Smooth muscle cell (in vitro differentiated cells): Measurements from ENCODE around the gene ZNF362. TPM values are rescaled to one million over a fixed set of nuclear protein-coding genes. Genes with fewer than 3 reads are reported as not detected.

Experiments used
- DNase-seq: peaks from one replicate; lab custom pipeline; 2025; ENCODE audit not compliant: unreplicated experiment; lab: John Stamatoyannopoulos, UW
- H2AFZ ChIP-seq: fragments of 200-600 bp; sonication (generic); 2 replicates; pipeline ENCODE4 v1.6.0; 2016; ENCODE audit warnings: antibody characterized with exemption, low read depth, mild to moderate bottlenecking
- H3F3A ChIP-seq: fragments of 200-600 bp; sonication (generic); 2 replicates; pipeline ENCODE4 v1.6.0; 2017; ENCODE audit warnings: antibody characterized with exemption, low read depth
- H3K27ac ChIP-seq: fragments of 200-600 bp; sonication (generic); 2 replicates; pipeline ENCODE4 v1.5.1; 2016; ENCODE audit warnings: low read depth, mild to moderate bottlenecking
- H3K27me3 ChIP-seq: fragments of 200-600 bp; sonication (generic); 2 replicates; pipeline ENCODE4 v1.6.1; 2016; ENCODE audit warnings: low read depth, mild to moderate bottlenecking
- H3K36me3 ChIP-seq: fragments of 200-600 bp; sonication (generic); 2 replicates; pipeline ENCODE4 v1.5.1; 2016; ENCODE audit warnings: low read depth
- H3K4me1 ChIP-seq: fragments of 200-600 bp; sonication (generic); 2 replicates; pipeline ENCODE4 v1.5.1; 2016; ENCODE audit warnings: low read depth
- H3K4me2 ChIP-seq: fragments of 200-600 bp; sonication (generic); 2 replicates; pipeline ENCODE4 v1.6.0; 2016; ENCODE audit warnings: mild to moderate bottlenecking
- H3K4me3 ChIP-seq: fragments of 200-600 bp; sonication (generic); 2 replicates; pipeline ENCODE4 v1.5.1; 2016; ENCODE audit warnings: mild to moderate bottlenecking
- H3K79me2 ChIP-seq: fragments of 200-600 bp; sonication (generic); 2 replicates; pipeline ENCODE4 v1.6.0; 2016; ENCODE audit warnings: low read depth, mild to moderate bottlenecking
- H3K9ac ChIP-seq: fragments of 200-600 bp; sonication (generic); 2 replicates; pipeline ENCODE4 v1.6.0; 2016; ENCODE audit warnings: low read depth
- H3K9me3 ChIP-seq: fragments of 200-600 bp; sonication (generic); replicated peaks from 2 replicates; pipeline ENCODE4 v1.5.1; 2016; ENCODE audit warnings: low read depth
- H4K20me1 ChIP-seq: fragments of 200-600 bp; sonication (generic); 2 replicates; pipeline ENCODE4 v1.6.0; 2016; ENCODE audit warnings: low read depth
- CTCF ChIP-seq: fragments of 200-600 bp; sonication (generic); IDR thresholded peaks from 2 replicates; pipeline ENCODE4 v1.5.1; 2017; ENCODE audit warnings: borderline replicate concordance, mild to moderate bottlenecking, antibody characterized with exemption; ENCODE audit not compliant: insufficient read depth, poor library complexity, severe bottlenecking
- WGBS: methylation state at CpG from one replicate; pipeline ENCODE4 v1.1.7; 2016; ENCODE audit warnings: low lambda C conversion rate; 5-methylcytosine and 5-hydroxymethylcytosine counted together
- polyA plus RNA-seq: library from polyadenylated mRNA; unstranded; fragments of >200 nt; fragmentation: Nextera tagmentation; extraction: Ambion mirVana; gene quantifications from 2 replicates; pipeline ENCODE4 v1.2.1, GENCODE V29; 2016
- total RNA-seq: library from RNA; depleted of rRNA; stranded (reverse); fragments of >200 nt; gene quantifications from 2 replicates; pipeline ENCODE4 v1.2.3, GENCODE V29; 2014

Gene ZNF362
- total and polyA plus RNA-seq, 2 experiments from 2014 or later: 30.0 to 38.2 TPM

GRCh38 chr1:33337441-33337840 is 81.1 kb downstream of the ZNF362 start:
- Histone ChIP-seq H3K9me3 (no peaks in the 10 kb centered on the region), H2AFZ (no peak overlapping the region), H3K79me2 (peaks cover 90% of the 10 kb centered on the region), H4K20me1 (peaks cover 99% of the 10 kb centered on the region), H3F3A (peaks cover 24% of the 10 kb centered on the region), H3K4me3 (no peak overlapping the region), H3K4me1 (peaks cover 69% of the 10 kb centered on the region), H3K4me2 (peak overlapping the region; percentile 77), H3K27ac (peak overlapping the region; percentile 97), H3K36me3 (no peaks in the 10 kb centered on the region), H3K9ac (no peak overlapping the region), H3K27me3 (no peaks in the 10 kb centered on the region)
- no peak for DNase-seq
- 79% methylated on average over 6 of the region's 6 CpGs for WGBS
- no peak for TF ChIP-seq CTCF

- H3K4me1 ChIP-seq: peaks cover 75% of the 10 kb centered on the region
- no peak for DNase-seq
- peaks cover 28% of the 10 kb centered on the region for H3F3A ChIP-seq
- H3K9me3 ChIP-seq: no peaks in the 10 kb centered on the region
- H3K36me3 ChIP-seq: no peaks in the 10 kb centered on the region
- 18% methylated on average over 1 of the region's 1 CpG for WGBS
- peak overlapping the region; percentile 14 for H3K4me3 ChIP-seq
- peak overlapping the region; percentile 97 for H3K27ac ChIP-seq
- peaks cover 89% of the 10 kb centered on the region for H3K79me2 ChIP-seq
- H3K4me2 ChIP-seq: peak overlapping the region; percentile 77
- H3K9ac ChIP-seq: peak overlapping the region; percentile 39
- TF ChIP-seq CTCF: no peak
- peaks cover 99% of the 10 kb centered on the region for H4K20me1 ChIP-seq
- no peak overlapping the region for H2AFZ ChIP-seq
- no peaks in the 10 kb centered on the region for H3K27me3 ChIP-seq
Measured at GRCh38 chr1:33338048-33338439, 81.8 kb downstream of the ZNF362 start.

- 11% methylated on average over 14 of the region's 14 CpGs for WGBS
- TF ChIP-seq CTCF: no peak
- Histone ChIP-seq H3F3A (peaks cover 29% of the 10 kb centered on the region), H2AFZ (no peak overlapping the region), H3K27me3 (no peaks in the 10 kb centered on the region), H4K20me1 (peaks cover 97% of the 10 kb centered on the region), H3K4me2 (peak overlapping the region; percentile 77), H3K9ac (peak overlapping the region; percentile 39), H3K9me3 (no peaks in the 10 kb centered on the region), H3K4me3 (peak overlapping the region; percentile 14), H3K79me2 (peaks cover 89% of the 10 kb centered on the region), H3K4me1 (peaks cover 79% of the 10 kb centered on the region), H3K27ac (peak overlapping the region; percentile 97), H3K36me3 (no peaks in the 10 kb centered on the region)
- DNase-seq: no peak
Measured at GRCh38 chr1:33338440-33339211, 82.3 kb downstream of the ZNF362 start.

GRCh38 chr1:33339413-33339812 is 83.1 kb downstream of the ZNF362 start:
- H3K4me3 ChIP-seq: no peak overlapping the region

More at GRCh38 chr1:33339413-33339812, 83.1 kb downstream of the ZNF362 start:
- Histone ChIP-seq H2AFZ (no peak overlapping the region), H3K9me3 (no peaks in the 10 kb centered on the region), H3K4me1 (peaks cover 82% of the 10 kb centered on the region), H3K27me3 (no peaks in the 10 kb centered on the region), H3F3A (peaks cover 37% of the 10 kb centered on the region), H3K36me3 (no peaks in the 10 kb centered on the region), H3K4me2 (peak overlapping the region; percentile 77), H4K20me1 (peaks cover 96% of the 10 kb centered on the region), H3K9ac (no peak overlapping the region), H3K27ac (peak overlapping the region; percentile 97), H3K79me2 (peaks cover 89% of the 10 kb centered on the region)
- TF ChIP-seq CTCF: no peak
- 65% methylated on average over 2 of the region's 2 CpGs for WGBS
- no peak for DNase-seq
